Measurements from ENCODE around the gene NCBP3. TPM values are rescaled to one million over a fixed set of nuclear protein-coding genes. Genes with fewer than 3 reads are reported as not detected.

The NCBP3 gene
- total and polyA plus RNA-seq, 8 donors, result 7.6 to 40.6 (median 23.6) TPM

GRCh38 chr17:3761036-3761917 lies 84.8 kb downstream of the NCBP3 start:
- intact Hi-C loops (cut with DNase I; ENCODE audit: low total_unique reads), result no loop called here
- H3K9me3 ChIP-seq, result peaks cover 0 to 11% (median 9%) of the 10 kb centered on the region in 4 donors
- no peak overlapping the region for H3K27ac ChIP-seq
- DNase-seq, result no peak
- no peak for TF ChIP-seq EP300 (IDR thresholded peaks at IDR 0.05)
- TF ChIP-seq POLR2A (IDR thresholded peaks at IDR 0.05), result no peak
- TF ChIP-seq CTCF (IDR thresholded peaks at IDR 0.05), result no peak
- no peak for TF ChIP-seq POLR2AphosphoS5 (IDR thresholded peaks at IDR 0.05)
- H3K36me3 ChIP-seq, result no peaks in the 10 kb centered on the region
- 79 to 88% (median 84%) methylated on average over 14 to 23 of the region's 23 CpGs for WGBS, 5 donors
- H3K27me3 ChIP-seq, result peaks cover 0 to 11% (median 0%) of the 10 kb centered on the region in 3 donors
- no peaks in the 10 kb centered on the region for H3K4me1 ChIP-seq
- no peak overlapping the region for H3K4me3 ChIP-seq

GRCh38 chr17:3759597-3760216 lies 86.3 kb downstream of the NCBP3 start:
- Histone ChIP-seq H3K4me1 (peaks cover 0 to 12% (median 12%) of the 10 kb centered on the region in 4 donors), H3K4me3 (no peak overlapping the region), H3K36me3 (no peaks in the 10 kb centered on the region), H3K27ac (no peak overlapping the region), H3K27me3 (peaks cover 0 to 17% (median 0%) of the 10 kb centered on the region in 3 donors), H3K9me3 (peaks cover 0 to 11% (median 9%) of the 10 kb centered on the region in 4 donors)
- intact Hi-C loops (cut with DNase I; ENCODE audit: low total_unique reads), result no loop called here
- no peak for DNase-seq
- TF ChIP-seq POLR2AphosphoS5 (IDR thresholded peaks at IDR 0.05) (no peak), POLR2A (IDR thresholded peaks at IDR 0.05) (no peak), EP300 (IDR thresholded peaks at IDR 0.05) (no peak), CTCF (IDR thresholded peaks at IDR 0.05) (no peak)
- WGBS, 5 donors, result 84 to 89% (median 85%) methylated on average over 6 of the region's 6 CpGs

- Histone ChIP-seq H3K4me1 (peaks cover 0 to 19% (median 17%) of the 10 kb centered on the region in 4 donors), H3K4me3 (peak overlapping the region; percentile 36 to 53 (median 44)), H3K9me3 (peaks cover 0 to 11% (median 9%) of the 10 kb centered on the region in 4 donors), H3K27ac (peak overlapping the region; percentile 82 to 95 (median 84)), H3K36me3 (no peaks in the 10 kb centered on the region), H3K27me3 (peaks cover 0 to 23% (median 0%) of the 10 kb centered on the region in 3 donors)
- DNase-seq, result no peak
- 40 to 55% (median 46%) methylated on average over 14 to 20 of the region's 20 CpGs for WGBS, 5 donors
- TF ChIP-seq CTCF (IDR thresholded peaks at IDR 0.05) (no peak), POLR2A (IDR thresholded peaks at IDR 0.05) (no peak), POLR2AphosphoS5 (IDR thresholded peaks at IDR 0.05) (no peak), EP300 (IDR thresholded peaks at IDR 0.05) (no peak)
- intact Hi-C loops (cut with DNase I; ENCODE audit: low total_unique reads), result no loop called here
Measured at GRCh38 chr17:3755335-3756030, 90.6 kb downstream of the NCBP3 start.
